ENCODE measurements around the gene PTCSC3.
"Not testable (repeated sequence)": the region's sequence is repeated elsewhere in the genome, so short reads cannot be mapped to it uniquely, and the experiment has no call there.

Gene PTCSC3

GRCh38 chr14:36171607-36172006, 4.9 kb downstream of the PTCSC3 start:
- DNase-seq: no peak

GRCh38 chr14:36167431-36167830, 9.1 kb downstream of the PTCSC3 start:
- DNase-seq: no peak

- DNase-seq: no peak
These were observed 13.1 kb downstream of the PTCSC3 start for GRCh38 chr14:36163451-36163850.

GRCh38 chr14:36162267-36162666, 14.3 kb downstream of the PTCSC3 start:
- DNase-seq: no peak

- DNase-seq: no peak
These were observed 14.7 kb downstream of the PTCSC3 start for GRCh38 chr14:36161776-36162175.

- DNase-seq: no peak
These were observed 25.2 kb downstream of the PTCSC3 start for GRCh38 chr14:36151335-36151734.

GRCh38 chr14:36134038-36134437, 42.5 kb downstream of the PTCSC3 start:
- no peak for DNase-seq

- no peak for DNase-seq
These were observed 43.7 kb downstream of the PTCSC3 start for GRCh38 chr14:36132826-36133225.

- no peak for DNase-seq
These were observed 46.3 kb downstream of the PTCSC3 start for GRCh38 chr14:36130186-36130585.

- no peak for DNase-seq
These were observed 47.3 kb downstream of the PTCSC3 start for GRCh38 chr14:36129181-36129580.

- no peak for DNase-seq
These were observed 63.2 kb downstream of the PTCSC3 start for GRCh38 chr14:36113341-36113740.

- DNase-seq: no peak
These were observed 64.5 kb downstream of the PTCSC3 start for GRCh38 chr14:36111822-36112583.

- no peak for DNase-seq
These were observed 71.1 kb downstream of the PTCSC3 start for GRCh38 chr14:36105401-36105800.

GRCh38 chr14:36104258-36104657, 72.3 kb downstream of the PTCSC3 start:
- not testable (repeated sequence) for DNase-seq

GRCh38 chr14:36099619-36100018, 76.9 kb downstream of the PTCSC3 start:
- DNase-seq: no peak

GRCh38 chr14:36097356-36097755, 79.2 kb downstream of the PTCSC3 start:
- DNase-seq: no peak

GRCh38 chr14:36096090-36096489, 80.4 kb downstream of the PTCSC3 start:
- DNase-seq: no peak

- no peak for DNase-seq
These were observed 81.6 kb downstream of the PTCSC3 start for GRCh38 chr14:36094963-36095362.

GRCh38 chr14:36091096-36091495, 85.4 kb downstream of the PTCSC3 start:
- no peak for DNase-seq

- DNase-seq: no peak
These were observed 89.1 kb downstream of the PTCSC3 start for GRCh38 chr14:36087411-36087810.

- DNase-seq: no peak
These were observed 89.7 kb downstream of the PTCSC3 start for GRCh38 chr14:36086629-36087395.

- no peak for DNase-seq
These were observed 90.7 kb downstream of the PTCSC3 start for GRCh38 chr14:36085861-36086260.
